Endodermal cell (in vitro differentiated cells): Measurements from ENCODE around the gene C1orf105. TPM values are rescaled to one million over a fixed set of nuclear protein-coding genes. Genes with fewer than 3 reads are reported as not detected.

Experiments
- DNase-seq: peaks from one replicate; pipeline ENCODE4 v3.0.0-alpha.2; 2017
- H3K27ac ChIP-seq: 2 replicates; pipeline ENCODE4 v1.5.1; 2013; ENCODE audit warnings: mild to moderate bottlenecking, low read depth, low read length, moderate library complexity
- H3K27me3 ChIP-seq: 2 replicates; pipeline ENCODE4 v1.6.1; 2013; ENCODE audit warnings: mild to moderate bottlenecking, low read length, moderate library complexity; ENCODE audit not compliant: insufficient read depth, control insufficient read depth, poor library complexity, severe bottlenecking
- H3K36me3 ChIP-seq: 2 replicates; pipeline ENCODE4 v1.7.0; 2013; ENCODE audit warnings: mild to moderate bottlenecking, low read length, moderate library complexity; ENCODE audit not compliant: control insufficient read depth, insufficient read depth
- H3K4me1 ChIP-seq: one replicate; pipeline ENCODE4 v1.7.0; 2013; ENCODE audit warnings: low read length; ENCODE audit not compliant: control insufficient read depth, insufficient read depth
- H3K4me3 ChIP-seq: 2 replicates; pipeline ENCODE4 v1.5.1; 2013; ENCODE audit warnings: mild to moderate bottlenecking, low read length, moderate library complexity
- H3K9ac ChIP-seq: 2 replicates; pipeline ENCODE4 v1.6.1; 2013; ENCODE audit warnings: mild to moderate bottlenecking, low read length, moderate library complexity; ENCODE audit not compliant: poor library complexity, severe bottlenecking; ENCODE audit errors: extremely low read depth
- H3K9me3 ChIP-seq: 2 replicates; pipeline ENCODE4 v1.6.1; 2013; ENCODE audit warnings: mild to moderate bottlenecking, low read length, moderate library complexity; ENCODE audit not compliant: control insufficient read depth
- H3K27ac Mint-ChIP-seq: 2 replicates; pipeline ENCODE4 v1.8.0; 2020; ENCODE audit warnings: mixed read lengths
- H3K27me3 Mint-ChIP-seq: 2 replicates; pipeline ENCODE4 v1.8.0; 2021; ENCODE audit warnings: mild to moderate bottlenecking, mixed read lengths; ENCODE audit not compliant: insufficient read depth
- H3K36me3 Mint-ChIP-seq: 2 replicates; pipeline ENCODE4 v1.8.0; 2020; ENCODE audit warnings: low read depth, mixed read lengths
- H3K4me1 Mint-ChIP-seq: 2 replicates; pipeline ENCODE4 v1.8.0; 2020; ENCODE audit warnings: mixed read lengths
- H3K4me3 Mint-ChIP-seq: 2 replicates; pipeline ENCODE4 v1.8.0; 2020; ENCODE audit warnings: mild to moderate bottlenecking, moderate library complexity, mixed read lengths
- H3K9me3 Mint-ChIP-seq: 2 replicates; pipeline ENCODE4 v1.8.0; 2020; ENCODE audit warnings: mild to moderate bottlenecking, mixed read lengths
- WGBS, 2 experiments: methylation state at CpG; one replicate each; pipeline versions ENCODE4 v1.1.5 to v1.1.7; 2013; ENCODE audit warnings: missing lambda C conversion rate in 2 of 2, mixed read lengths in 1 of 2; ENCODE audit not compliant: insufficient coverage in 1 of 2, insufficient read length in 1 of 2; 5-methylcytosine and 5-hydroxymethylcytosine counted together
- total RNA-seq, 2 donors: library from RNA; stranded (reverse); fragmentation: NEBNext Ultra II Directional in 1 of 2; extraction: Animal tissue kit (Norgen Biotek cat#: 25700) in 1 of 2; gene quantifications; 2 replicates in 1 of 2; 3 replicates in 1 of 2; pipeline ENCODE4 v1.2.1, GENCODE V29; 2021
- TF ChIP-seq, protein P1 (sequence below): fragments of 200-600 bp; sonication (generic); conservative IDR thresholded peaks from 2 replicates; pipeline ENCODE4 v1.5.0; 2021; ENCODE audit warnings: antibody characterized with exemption, mild to moderate bottlenecking

Gene C1orf105
- total RNA-seq, 2 donors from 2014 or later, result not detected

DNA sequence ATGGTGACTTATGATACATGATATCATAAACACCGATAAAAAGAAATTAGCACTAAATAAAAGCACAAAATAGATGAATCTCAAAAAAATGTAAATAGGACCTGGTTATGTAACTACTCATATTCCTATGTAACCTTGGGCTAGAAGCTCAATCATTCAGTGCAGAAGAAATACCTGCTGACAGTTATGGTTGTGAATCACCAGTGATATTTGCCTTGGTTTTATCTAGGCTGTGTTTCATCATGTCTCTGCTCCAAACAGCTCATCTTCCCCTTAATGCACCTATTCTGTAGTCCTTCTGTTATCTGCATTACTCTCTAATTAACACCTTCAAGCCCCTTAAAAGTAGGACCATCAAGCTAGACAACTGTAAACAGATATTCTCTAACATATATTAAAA lies 39.7 kb downstream of the C1orf105 start:
- no peaks in the 10 kb centered on the region for H3K27me3 ChIP-seq
- H3K4me3 ChIP-seq, result no peak overlapping the region
- H3K4me1 ChIP-seq, result no peaks in the 10 kb centered on the region
- H3K9ac ChIP-seq, result no peak overlapping the region
- Mint-ChIP-seq H3K4me3 (no peak overlapping the region), H3K36me3 (no peaks in the 10 kb centered on the region), H3K27ac (no peak overlapping the region), H3K27me3 (no peaks in the 10 kb centered on the region), H3K9me3 (no peaks in the 10 kb centered on the region), H3K4me1 (peaks cover 10% of the 10 kb centered on the region)
- H3K36me3 ChIP-seq, result no peaks in the 10 kb centered on the region
- no peak overlapping the region for H3K27ac ChIP-seq
- DNase-seq, result no peak
- TF ChIP-seq, protein P1, sequence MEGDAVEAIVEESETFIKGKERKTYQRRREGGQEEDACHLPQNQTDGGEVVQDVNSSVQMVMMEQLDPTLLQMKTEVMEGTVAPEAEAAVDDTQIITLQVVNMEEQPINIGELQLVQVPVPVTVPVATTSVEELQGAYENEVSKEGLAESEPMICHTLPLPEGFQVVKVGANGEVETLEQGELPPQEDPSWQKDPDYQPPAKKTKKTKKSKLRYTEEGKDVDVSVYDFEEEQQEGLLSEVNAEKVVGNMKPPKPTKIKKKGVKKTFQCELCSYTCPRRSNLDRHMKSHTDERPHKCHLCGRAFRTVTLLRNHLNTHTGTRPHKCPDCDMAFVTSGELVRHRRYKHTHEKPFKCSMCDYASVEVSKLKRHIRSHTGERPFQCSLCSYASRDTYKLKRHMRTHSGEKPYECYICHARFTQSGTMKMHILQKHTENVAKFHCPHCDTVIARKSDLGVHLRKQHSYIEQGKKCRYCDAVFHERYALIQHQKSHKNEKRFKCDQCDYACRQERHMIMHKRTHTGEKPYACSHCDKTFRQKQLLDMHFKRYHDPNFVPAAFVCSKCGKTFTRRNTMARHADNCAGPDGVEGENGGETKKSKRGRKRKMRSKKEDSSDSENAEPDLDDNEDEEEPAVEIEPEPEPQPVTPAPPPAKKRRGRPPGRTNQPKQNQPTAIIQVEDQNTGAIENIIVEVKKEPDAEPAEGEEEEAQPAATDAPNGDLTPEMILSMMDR, result no peak
- no peaks in the 10 kb centered on the region for H3K9me3 ChIP-seq
- WGBS, 2 experiments, result 100% methylated on average over 1 of the region's 1 CpG; no CpG with 5 or more reads in 1 of the 2 experiments

DNA sequence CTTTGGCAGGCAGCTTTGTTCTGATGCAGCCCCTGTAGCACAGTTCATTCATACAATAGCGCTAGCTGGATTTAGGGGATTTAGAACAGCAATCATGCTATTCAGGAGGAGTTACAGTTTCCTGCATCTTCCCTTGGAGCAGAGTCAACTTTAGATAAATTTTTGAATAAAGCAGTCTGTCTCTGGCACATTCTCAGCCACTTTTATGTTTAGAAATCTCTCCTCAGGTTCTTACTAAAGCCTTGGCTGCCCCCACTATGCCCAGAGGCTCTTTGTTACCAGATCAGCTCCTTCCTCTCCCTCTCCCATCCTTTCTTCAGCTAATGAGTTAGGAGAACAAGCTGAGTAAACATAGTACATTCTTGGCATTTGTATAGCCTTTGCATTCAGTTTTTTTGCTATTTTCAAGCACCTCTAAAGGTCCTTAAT lies 40.4 kb downstream of the C1orf105 start:
- Mint-ChIP-seq H3K4me3 (no peak overlapping the region), H3K9me3 (no peaks in the 10 kb centered on the region), H3K4me1 (peaks cover 10% of the 10 kb centered on the region), H3K36me3 (no peaks in the 10 kb centered on the region), H3K27ac (no peak overlapping the region), H3K27me3 (no peaks in the 10 kb centered on the region)
- no peaks in the 10 kb centered on the region for H3K27me3 ChIP-seq
- H3K27ac ChIP-seq, result peak overlapping the region; percentile 52
- H3K9ac ChIP-seq, result no peak overlapping the region
- 75 to 94% methylated on average over 1 of the region's 1 CpG for WGBS, 2 experiments
- no peak overlapping the region for H3K4me3 ChIP-seq
- DNase-seq, result no peak
- TF ChIP-seq, protein P1, result no peak
- H3K9me3 ChIP-seq, result no peaks in the 10 kb centered on the region
- H3K4me1 ChIP-seq, result no peaks in the 10 kb centered on the region
- no peaks in the 10 kb centered on the region for H3K36me3 ChIP-seq

DNA sequence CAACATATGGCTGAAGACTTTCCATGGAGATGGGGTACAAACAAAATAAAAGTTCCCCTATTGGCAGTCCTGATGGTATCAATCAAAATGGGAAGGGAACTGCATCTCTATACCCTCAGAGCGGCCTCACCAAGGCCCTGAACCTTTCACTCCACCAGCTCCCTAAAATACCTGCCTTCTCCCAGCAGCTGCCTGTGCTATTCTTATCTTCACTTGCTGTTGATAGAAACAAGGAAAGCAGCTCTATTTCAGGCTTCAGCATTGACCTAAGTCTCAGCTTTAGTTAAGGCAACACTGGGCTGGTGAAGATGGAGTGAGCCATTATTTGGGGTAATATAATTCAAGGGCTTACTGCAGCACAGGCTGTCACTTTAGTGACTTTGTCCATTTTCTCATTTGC lies 45.1 kb downstream of the C1orf105 start:
- no peaks in the 10 kb centered on the region for H3K36me3 ChIP-seq
- H3K9ac ChIP-seq, result no peak overlapping the region
- Mint-ChIP-seq H3K4me3 (no peak overlapping the region), H3K27ac (no peak overlapping the region), H3K36me3 (no peaks in the 10 kb centered on the region), H3K4me1 (peaks cover 15% of the 10 kb centered on the region), H3K27me3 (peaks cover 2% of the 10 kb centered on the region), H3K9me3 (no peaks in the 10 kb centered on the region)
- H3K27ac ChIP-seq, result no peak overlapping the region
- no peaks in the 10 kb centered on the region for H3K9me3 ChIP-seq
- peaks cover 3% of the 10 kb centered on the region for H3K27me3 ChIP-seq
- 88 to 100% methylated on average over 1 of the region's 1 CpG for WGBS, 2 experiments
- TF ChIP-seq, protein P1, result no peak
- H3K4me1 ChIP-seq, result no peaks in the 10 kb centered on the region
- no peak overlapping the region for H3K4me3 ChIP-seq
- no peak for DNase-seq
